HG03097 (cell line): ENCODE data around the gene NPPB.

Source experiments
- ATAC-seq: cut with Tn5 transposase; IDR thresholded peaks from one replicate; pipeline ENCODE4 v1.9.1; 2021; ENCODE audit not compliant: unreplicated experiment, low FRiP score

Gene NPPB

DNA sequence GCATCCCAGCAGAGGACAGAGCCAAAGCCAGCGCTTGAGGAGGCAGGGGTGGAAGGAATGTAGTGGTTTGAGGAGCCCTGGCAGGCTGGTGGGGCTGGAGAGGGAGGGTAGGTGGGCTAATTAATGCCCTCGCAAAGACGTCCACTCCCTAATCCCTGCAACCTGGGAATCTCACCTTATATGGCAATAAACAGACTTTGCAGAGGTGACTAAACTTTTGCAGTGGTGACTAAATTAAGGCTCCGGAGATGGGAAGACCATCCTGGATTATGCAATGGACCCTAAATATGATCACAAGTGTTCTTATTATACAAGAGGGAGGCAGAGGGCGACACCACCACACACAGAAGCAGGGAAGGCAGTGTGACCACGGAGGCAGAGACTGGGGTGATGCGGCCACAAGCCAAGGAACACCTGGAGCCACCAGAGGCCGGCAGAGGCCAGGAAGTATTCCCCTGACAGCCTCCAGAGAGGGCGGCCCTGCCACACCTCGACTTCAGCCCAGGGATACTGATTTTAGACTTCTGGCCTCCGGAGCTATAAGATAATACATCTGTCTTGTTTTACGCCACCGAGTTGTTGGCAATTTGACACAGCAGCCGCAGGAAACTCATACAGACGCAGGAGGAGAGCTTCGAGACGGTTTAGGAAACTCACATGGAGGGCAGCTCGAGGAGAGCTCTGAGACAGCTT lies 23.1 kb upstream of the NPPB start:
- no peak for ATAC-seq

DNA sequence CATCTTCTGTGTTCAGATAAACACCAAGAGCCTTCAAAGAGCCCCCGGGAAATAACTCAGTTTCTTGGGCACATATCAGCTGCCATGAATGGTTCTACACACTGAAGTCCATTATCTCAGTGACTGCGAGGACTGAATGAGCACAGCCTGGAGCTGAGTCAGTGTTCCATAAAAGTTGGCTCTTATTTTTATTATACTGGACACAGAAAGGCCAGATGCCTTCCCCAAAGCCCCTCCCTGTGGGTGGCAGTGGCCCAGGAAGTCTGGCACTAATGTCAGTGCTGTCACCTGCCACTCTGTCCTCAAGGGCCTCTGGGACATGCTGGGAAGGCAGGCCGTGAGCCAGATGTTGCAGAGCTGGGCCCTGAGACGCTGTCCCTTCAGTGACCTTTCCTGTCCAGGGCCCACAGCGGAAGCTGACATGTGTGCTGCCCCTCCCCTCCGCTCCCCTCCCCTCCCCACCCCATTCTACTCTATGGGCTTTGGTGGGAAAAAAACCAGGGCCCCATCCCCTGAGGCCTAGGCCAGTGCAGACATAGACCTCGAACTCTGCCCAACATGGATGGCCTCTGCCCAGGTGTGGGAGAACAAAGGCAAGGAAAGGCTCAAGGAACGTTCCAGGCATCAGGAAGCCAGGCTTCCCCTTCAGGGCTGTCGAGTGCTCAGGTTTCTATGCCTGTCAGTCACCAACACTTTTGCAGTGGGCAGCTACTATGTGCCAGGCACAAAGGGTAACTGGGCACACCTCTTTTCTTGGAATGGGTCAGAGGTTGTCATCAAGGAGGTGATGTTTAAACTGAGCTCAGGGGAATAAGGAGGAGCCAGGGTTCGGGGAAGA lies 22.4 kb upstream of the NPPB start:
- ATAC-seq = no peak

- ATAC-seq = no peak
Observed at GRCh38 chr1:11880181-11880575, 21.4 kb upstream of the NPPB start.

DNA sequence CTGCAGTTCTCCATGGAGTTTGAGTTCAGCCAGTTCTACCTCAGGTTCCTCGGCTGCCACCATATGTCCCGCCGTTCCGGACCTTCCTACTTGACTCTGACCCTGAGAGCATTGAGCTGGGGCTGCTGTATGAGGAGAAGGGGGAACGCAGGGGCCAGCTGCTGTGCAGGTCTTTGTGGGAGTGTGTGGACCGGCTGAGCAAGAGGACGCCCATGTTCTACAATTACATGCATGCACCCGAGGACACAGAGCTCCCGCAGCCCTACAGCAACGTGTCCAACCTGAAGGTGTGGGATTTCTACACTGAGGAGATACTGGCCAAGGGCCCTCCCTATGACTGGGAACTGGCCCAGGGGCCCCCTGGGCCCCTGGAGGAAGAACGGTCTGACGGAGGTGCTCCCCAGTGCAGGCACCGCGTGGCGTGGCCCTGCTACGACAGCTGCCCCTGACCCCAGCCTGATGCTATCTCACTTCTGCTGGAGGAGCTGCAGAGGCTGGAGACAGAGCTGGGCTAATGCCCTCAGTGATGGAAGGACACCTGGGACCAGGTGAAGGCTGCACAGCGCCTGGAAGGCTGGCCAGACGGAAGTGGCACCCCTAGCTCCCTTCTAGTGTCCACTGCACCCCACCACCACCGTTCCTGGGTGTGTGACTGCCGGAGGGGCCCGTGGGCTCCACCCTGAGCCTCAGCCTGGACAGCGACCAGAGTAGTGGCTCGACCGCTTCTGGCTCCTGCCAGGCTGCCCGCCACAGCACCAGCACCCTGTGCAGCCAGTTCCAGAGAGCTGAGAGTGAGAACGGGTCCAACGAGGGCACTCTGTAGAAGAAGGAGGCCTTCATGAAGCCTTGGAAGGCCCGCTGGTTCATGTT lies 20.8 kb upstream of the NPPB start:
- ATAC-seq = no peak

- no peak for ATAC-seq
Observed at GRCh38 chr1:11878891-11879190, 20.1 kb upstream of the NPPB start.

GRCh38 chr1:11878081-11878890 lies 19.5 kb upstream of the NPPB start:
- ATAC-seq = no peak

GRCh38 chr1:11877074-11877473 lies 18.3 kb upstream of the NPPB start:
- ATAC-seq = no peak

GRCh38 chr1:11875094-11875493 lies 16.3 kb upstream of the NPPB start:
- ATAC-seq = no peak

- no peak for ATAC-seq
Observed at GRCh38 chr1:11874624-11875023, 15.9 kb upstream of the NPPB start.

DNA sequence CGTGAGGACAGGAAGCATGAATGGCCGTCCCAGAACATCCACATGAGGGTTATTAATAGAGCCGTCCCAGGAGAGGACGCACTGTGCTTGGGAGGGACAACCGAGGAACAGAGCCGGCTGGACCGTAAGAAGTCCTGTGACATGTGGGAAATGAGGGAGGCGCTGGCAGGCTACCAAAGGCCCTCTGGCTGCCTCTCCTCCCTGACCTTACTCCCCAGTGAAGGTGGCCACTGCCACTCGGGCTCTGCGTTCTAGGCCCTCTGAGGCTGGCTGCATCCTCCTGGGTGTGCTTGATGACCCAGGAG lies 15.5 kb upstream of the NPPB start:
- ATAC-seq = no peak

DNA sequence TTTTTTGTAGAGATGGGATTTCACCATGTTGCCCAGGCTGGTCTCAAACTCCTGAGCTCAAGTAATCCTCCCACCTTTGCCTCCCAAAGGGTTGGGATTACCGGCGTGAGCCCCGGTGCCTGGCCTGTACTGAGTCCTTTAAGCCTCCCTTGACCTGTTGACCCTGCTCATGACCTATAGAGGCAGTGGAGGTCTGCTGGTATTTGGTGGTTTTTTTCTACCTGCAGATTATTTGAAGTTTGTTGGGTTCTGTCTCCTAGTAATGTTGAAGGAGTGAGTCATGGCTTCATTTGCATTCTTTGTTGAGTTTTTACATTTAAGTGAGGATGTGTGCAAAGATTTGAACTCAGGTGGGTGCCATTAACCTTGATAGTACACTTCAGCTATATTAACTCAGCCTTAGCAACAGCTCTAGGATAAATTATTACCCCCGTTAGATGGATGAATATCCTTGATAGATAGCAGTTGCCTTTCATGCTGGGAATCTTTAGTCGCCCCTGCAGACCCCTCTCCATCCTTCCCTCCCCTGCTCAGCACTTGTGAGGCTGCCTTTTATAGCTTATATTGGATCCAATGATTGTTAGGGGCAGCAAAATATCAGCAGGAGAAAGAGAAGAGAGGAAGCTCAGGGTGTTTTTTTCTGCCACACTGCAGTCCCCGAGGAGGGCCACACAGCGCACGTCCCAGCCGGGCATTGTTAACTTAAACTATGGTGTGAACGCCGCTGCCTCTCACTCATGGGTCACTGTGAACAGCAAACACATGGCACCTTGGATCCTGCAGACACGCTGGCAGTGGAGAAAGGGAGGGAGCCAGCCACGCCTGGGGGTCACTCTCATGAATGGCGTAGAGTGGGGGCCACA lies 14.9 kb upstream of the NPPB start:
- no peak for ATAC-seq

DNA sequence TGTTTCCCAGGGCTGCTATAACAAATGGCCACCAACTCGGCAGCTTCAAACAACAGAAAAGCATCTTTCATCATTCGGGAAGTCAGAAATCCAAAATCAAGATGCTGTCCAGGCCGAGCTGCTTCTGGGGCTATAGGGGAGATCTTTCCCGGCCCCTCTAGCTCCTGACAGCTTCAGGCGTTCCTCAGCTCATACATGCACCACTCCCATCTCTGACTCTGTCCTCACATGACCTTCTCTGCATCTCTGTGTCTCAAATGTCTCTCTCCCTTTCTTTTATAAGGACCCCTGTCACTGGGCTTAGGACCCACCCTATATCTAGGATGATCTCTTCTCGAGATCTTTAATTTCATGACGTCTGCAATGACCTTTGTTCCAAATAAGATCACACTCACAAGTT lies 13.8 kb upstream of the NPPB start:
- ATAC-seq = no peak

DNA sequence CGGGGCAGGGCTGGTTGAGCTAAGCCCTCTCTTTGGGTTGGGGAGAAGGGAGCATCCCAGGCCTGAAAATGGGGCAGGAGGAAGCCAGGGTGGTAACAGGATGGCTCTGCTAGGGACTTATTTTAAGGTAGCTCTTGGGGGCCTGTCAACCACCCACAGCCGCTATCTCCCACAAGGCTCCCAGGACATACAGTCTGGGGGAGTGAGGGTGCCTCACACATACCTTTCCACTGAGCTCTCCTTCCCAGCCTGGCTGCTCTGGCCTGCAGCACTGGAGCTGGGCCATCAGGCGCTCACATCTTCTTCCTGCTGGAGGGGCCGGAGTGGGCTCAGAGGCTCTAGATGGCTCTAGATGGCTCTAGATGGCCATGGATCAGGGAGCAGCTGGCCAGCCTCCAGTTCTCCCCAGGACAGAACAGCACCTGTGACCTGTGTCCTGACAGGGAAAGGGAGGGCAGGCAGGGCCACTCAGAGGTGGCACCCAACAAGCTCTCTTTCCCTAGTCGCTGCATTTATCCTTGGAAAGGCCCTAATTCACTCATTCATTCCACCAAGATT lies 11.0 kb upstream of the NPPB start:
- ATAC-seq = no peak

DNA sequence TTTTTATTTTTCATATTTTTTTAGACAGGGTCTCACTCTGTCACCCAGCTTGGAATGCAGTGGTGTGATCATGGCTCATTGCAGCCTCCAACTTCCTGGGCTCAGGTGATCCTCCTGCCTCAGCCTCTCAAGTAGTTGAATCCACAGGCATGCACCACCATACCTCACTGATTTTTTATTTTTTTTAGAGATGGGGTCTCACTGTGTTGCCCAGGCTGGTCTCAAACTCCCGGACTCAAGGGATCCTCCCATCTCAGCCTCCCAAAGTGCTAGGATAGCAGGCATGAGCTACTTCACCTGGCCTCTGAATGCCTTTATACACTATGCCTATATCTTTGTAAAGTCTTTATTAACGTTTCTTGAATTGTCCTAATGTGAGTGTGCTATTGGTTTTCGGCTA lies 10.4 kb upstream of the NPPB start:
- no peak for ATAC-seq

GRCh38 chr1:11868331-11868980 lies 9.7 kb upstream of the NPPB start:
- ATAC-seq = no peak

GRCh38 chr1:11862890-11863289 lies 4.1 kb upstream of the NPPB start:
- ATAC-seq = no peak

- no peak for ATAC-seq
Observed at GRCh38 chr1:11860587-11860986, 1.8 kb upstream of the NPPB start.

DNA sequence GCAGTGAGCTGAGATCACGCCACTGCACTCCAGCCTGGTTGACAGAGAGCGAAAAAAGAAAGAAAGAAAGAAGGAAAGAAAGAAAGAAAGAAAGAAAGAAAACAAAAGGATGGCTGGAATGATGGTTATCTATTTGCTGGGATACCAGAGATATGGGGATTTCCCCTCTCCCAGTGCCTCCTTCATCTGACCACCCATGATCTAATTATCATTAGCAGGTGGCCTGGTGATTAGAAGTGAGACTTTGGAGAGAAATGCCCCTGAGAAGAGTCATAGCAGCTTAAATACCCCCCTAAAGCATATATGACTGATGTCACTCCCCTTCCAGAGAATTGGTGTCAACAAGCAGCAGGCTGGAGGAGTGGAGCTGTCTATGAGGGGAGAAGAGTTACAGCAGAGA lies 1.3 kb upstream of the NPPB start:
- ATAC-seq = no peak
